Ovary (tissue), 9 donors: ENCODE measurements around the gene ANKMY1. TPM values are rescaled to one million over a fixed set of nuclear protein-coding genes. Genes with fewer than 3 reads are reported as not detected.

Experiments
- DNase-seq, 5 donors: peaks; one replicate each; pipeline ENCODE4 v3.0.0-alpha.2; 2019 to 2020
- H3K27ac ChIP-seq, 2 donors: fragments of 200-600 bp; one replicate each; pipeline versions ENCODE4 v1.5.1 to v1.8.0; 2019 to 2022
- H3K27me3 ChIP-seq: fragments of 200-600 bp; one replicate; pipeline ENCODE4 v1.8.0; 2022
- H3K36me3 ChIP-seq: fragments of 200-600 bp; sonication (generic); one replicate; pipeline ENCODE4 v1.5.1; 2019
- H3K4me1 ChIP-seq: one replicate; pipeline ENCODE4 v1.8.1; 2013; ENCODE audit warnings: mild to moderate bottlenecking, moderate library complexity; ENCODE audit not compliant: insufficient read depth
- H3K4me3 ChIP-seq: fragments of 200-600 bp; sonication (generic); one replicate; pipeline ENCODE4 v1.5.1; 2017
- H3K9me3 ChIP-seq, 2 donors: fragments of 200-600 bp in 1 of 2; sonication (generic) in 1 of 2; one replicate each; pipeline versions ENCODE4 v1.5.1 to v1.8.1; 2013 to 2019; ENCODE audit warnings: mild to moderate bottlenecking in 1 of 2, moderate library complexity in 1 of 2
- EP300 ChIP-seq: sonication (generic); formaldehyde crosslinking; IDR thresholded peaks from one replicate; pipeline ENCODE4 v1.6.1; 2017; ENCODE audit warnings: antibody characterized with exemption
- POLR2A ChIP-seq: fragments of 450-650 bp; IDR thresholded peaks from one replicate; pipeline ENCODE4 v1.6.1; 2017; ENCODE audit warnings: antibody characterized with exemption, mild to moderate bottlenecking, moderate library complexity
- WGBS, 3 donors: extraction: QIAGEN DNeasy Blood & Tissue Kit in 1 of 3; methylation state at CpG; one replicate each; pipeline versions ENCODE4 v1.1.5 to v1.1.7; 2013 to 2017; 5-methylcytosine and 5-hydroxymethylcytosine counted together
- intact Hi-C, 4 donors: fragments of 100-400 bp; cut with DNase I; formaldehyde crosslinking; loops; one replicate each; pipeline versions ENCODE4 v1.11.0 to v1.15.1; 2022 to 2023
- polyA plus RNA-seq, 2 donors: library from polyadenylated mRNA; stranded (reverse); fragments of 200-250 nt in 1 of 2; fragments of 350-450 nt in 1 of 2; fragmentation: Illumina TruSeq in 1 of 2; extraction: RNeasy Lipid Tissue Mini Kit (QIAGEN cat#74804) in 1 of 2; gene quantifications; one replicate each; pipeline ENCODE4 v1.2.3, GENCODE V29; 2013 to 2014
- total RNA-seq, 7 donors: library from RNA; depleted of rRNA in 2 of 7; stranded (reverse); fragments of >200 nt in 2 of 7; fragmentation: NEBNext Ultra II Directional in 3 of 7; extraction: Animal tissue kit (Norgen Biotek cat#: 25700) in 3 of 7; gene quantifications; one replicate each; pipeline versions ENCODE4 v1.1.0 to v1.2.4, GENCODE V29; 2016 to 2023
- TF ChIP-seq, protein P1 (sequence below), 3 donors: fragments of 450-650 bp in 2 of 3; fragments of 200-600 bp in 1 of 3; IDR thresholded peaks; one replicate each; pipeline versions ENCODE4 v1.5.1 to v1.8.0; 2016 to 2022; ENCODE audit warnings: antibody characterized with exemption in 3 of 3, mild to moderate bottlenecking in 1 of 3
- donor health status: DM: no; HTN: no; CAD: no; lungs with moderate emphysema.
- donor health status: DM: no; HTN: no; CAD: no.
- donor health status: Bipolar disorder and iron deficiency.
- donor health status: DM: yes; HTN: yes; CAD: no.
- donor health status: DM: no; HTN: no; CAD: no.
- donor health status: DM: yes; HTN: yes; CAD: no.

ANKMY1 gene
- total and polyA plus RNA-seq, 9 donors, result 11.5 to 24.2 (median 19.0) TPM

DNA sequence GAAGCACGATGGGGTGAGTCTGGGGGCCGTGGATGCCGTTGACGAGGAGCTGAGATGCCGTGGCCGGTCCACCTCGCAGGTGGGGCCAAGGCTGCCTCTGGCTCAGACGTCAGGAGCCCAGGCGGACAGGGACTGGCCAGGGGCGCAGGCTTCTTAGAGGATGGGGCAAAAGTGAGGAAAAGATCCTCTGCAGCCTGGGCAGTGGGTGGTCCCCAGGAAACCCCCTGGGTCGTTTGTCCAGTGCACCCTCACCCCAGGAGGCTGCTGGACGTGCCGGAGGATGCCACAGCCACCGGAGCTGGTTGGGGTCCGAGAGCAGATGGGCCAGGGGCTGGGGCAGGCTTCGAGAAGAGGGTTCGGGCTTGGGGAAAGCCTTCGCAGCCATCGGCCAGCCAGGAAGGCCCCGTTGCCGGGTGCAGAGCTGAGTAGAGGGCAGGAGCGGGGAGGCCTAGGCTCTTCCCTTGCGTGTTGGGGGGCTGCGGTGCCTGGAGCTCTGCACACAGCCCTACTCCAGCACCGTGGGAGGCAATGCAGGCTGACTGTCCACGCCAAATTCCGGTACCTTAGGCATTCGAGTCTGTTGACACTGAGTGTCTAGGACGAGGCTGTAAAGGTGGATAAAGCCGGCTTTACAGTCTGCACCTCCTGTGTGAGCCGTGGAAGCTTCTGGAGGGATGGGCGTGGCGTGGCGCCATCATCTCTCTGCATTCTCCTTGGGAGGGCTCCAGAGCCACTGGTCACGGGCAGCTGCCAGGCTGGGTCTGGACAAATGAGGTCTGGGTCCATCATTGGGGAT is 103.5 kb downstream of the ANKMY1 start:
- intact Hi-C loops, result loop anchor here in 1 of 4 donors (1.0 kb wide), 1 partner anchor 106 kb away; the partner anchor contains the start of gene DUSP28
- DNase-seq, result peak in 3 of 5 donors; percentile 20 to 52 (median 50)
- H3K4me1 ChIP-seq, result peaks cover 19% of the 10 kb centered on the region

DNA sequence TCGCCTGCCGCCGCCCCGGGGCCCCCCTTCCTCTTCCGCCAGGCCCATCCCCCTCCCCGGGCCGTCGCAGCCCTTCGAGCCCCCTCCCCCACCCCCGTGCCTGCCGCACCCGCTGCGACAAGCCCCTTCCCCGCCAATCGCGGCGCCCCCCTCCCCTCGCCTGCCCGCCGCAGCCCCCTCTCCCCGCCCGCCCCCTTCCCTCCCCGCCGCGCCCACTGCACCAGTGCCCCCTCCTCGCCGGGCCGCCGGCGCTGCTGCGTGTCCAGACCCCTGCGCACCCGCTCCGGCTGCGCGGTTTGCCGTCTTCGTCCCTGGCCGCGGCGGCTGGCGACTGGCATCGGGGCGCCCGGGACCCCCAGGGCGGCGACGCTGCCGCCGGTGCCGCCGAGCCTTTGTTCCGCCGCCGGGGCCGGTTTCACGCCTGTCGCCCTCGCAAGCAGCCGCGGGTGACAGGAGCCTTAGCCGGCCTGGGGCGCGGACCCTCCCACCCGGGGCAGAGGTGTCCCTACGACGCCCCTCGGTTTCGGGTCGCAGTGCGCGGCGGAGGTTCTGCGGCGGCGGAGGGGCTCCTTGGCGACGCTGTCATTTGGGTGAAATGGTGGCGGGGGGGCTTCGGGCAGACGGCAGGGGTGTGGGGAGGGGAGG is 104.2 kb downstream of the ANKMY1 start:
- intact Hi-C loops, result loop anchor here in 1 of 4 donors (1.0 kb wide), 1 partner anchor 107 kb away; the partner anchor contains the start of gene DUSP28

More for the DNA sequence above, 103.5 kb downstream of the ANKMY1 start:
- Histone ChIP-seq H3K4me3 (no peak overlapping the region), H3K36me3 (no peaks in the 10 kb centered on the region), H3K27me3 (no peaks in the 10 kb centered on the region), H3K27ac (peak overlapping the region in 1 of 2 donors; percentile 70), H3K9me3 (no peaks in the 10 kb centered on the region)
- TF ChIP-seq EP300, result no peak
- TF ChIP-seq, protein P1, sequence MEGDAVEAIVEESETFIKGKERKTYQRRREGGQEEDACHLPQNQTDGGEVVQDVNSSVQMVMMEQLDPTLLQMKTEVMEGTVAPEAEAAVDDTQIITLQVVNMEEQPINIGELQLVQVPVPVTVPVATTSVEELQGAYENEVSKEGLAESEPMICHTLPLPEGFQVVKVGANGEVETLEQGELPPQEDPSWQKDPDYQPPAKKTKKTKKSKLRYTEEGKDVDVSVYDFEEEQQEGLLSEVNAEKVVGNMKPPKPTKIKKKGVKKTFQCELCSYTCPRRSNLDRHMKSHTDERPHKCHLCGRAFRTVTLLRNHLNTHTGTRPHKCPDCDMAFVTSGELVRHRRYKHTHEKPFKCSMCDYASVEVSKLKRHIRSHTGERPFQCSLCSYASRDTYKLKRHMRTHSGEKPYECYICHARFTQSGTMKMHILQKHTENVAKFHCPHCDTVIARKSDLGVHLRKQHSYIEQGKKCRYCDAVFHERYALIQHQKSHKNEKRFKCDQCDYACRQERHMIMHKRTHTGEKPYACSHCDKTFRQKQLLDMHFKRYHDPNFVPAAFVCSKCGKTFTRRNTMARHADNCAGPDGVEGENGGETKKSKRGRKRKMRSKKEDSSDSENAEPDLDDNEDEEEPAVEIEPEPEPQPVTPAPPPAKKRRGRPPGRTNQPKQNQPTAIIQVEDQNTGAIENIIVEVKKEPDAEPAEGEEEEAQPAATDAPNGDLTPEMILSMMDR (IDR thresholded peaks at IDR 0.05), result no peak
- TF ChIP-seq POLR2A, result no peak
- 62 to 74% (median 66%) methylated on average over 35 of the region's 35 CpGs for WGBS, 3 donors

DNA sequence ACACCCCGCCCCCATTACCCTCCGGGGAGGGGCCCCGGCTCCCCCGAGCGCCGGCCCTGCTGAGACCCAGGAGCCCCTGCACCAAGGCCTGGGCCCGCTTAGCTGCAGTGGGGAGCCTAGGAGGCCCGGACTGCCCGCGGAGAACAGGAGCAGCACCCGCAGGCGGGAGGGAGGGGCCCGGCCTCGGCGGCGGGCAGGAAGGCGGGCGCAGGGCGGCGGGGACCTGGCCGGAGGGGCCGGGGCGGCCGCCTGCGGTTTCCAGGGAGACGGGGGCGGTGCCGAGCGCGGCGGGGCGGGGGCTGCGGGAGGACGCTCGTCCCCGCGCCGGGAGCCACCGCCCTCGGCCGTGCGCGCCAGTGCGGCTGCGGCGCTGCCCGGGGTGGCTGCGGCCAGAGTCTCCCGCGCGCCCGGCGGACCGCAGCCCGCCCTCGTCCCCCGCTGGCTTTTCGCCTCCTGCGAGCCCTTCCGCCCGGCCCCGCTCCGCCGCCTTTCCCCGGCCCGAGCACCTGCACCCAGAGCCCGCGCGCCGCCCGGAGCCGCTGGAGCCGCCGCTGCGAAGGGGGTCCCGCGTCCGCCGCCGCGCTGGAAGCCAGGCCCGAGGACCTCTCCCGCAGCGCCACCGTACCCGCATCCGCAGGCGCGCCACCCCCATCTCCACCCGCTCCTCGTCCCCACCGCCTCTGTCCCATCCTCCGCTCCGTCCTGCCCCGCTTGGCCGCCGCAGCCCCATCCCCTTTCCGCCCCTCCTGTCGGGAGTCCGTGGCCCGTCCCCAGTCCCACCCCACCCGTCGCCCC is 105.1 kb downstream of the ANKMY1 start:
- no peaks in the 10 kb centered on the region for H3K27me3 ChIP-seq
- H3K36me3 ChIP-seq, result no peaks in the 10 kb centered on the region
- WGBS, 3 donors, result 0 to 1% (median 0%) methylated on average over 27 to 103 of the region's 103 CpGs
- TF ChIP-seq, protein P1 (IDR thresholded peaks at IDR 0.05), result no peak
- TF ChIP-seq POLR2A, result peak; percentile 33
- peaks cover 19% of the 10 kb centered on the region for H3K4me1 ChIP-seq
- intact Hi-C loops, result no loop called here
- H3K27ac ChIP-seq, result peak overlapping the region in 1 of 2 donors; percentile 45
- no peaks in the 10 kb centered on the region for H3K9me3 ChIP-seq
- DNase-seq, result peak; percentile 76 to 86 (median 83)
- H3K4me3 ChIP-seq, result peak overlapping the region; percentile 57

More for the DNA sequence above, 104.2 kb downstream of the ANKMY1 start:
- H3K4me3 ChIP-seq, result peak overlapping the region; percentile 28
- no peaks in the 10 kb centered on the region for H3K9me3 ChIP-seq
- TF ChIP-seq POLR2A, result no peak
- TF ChIP-seq EP300, result no peak
- TF ChIP-seq, protein P1 (IDR thresholded peaks at IDR 0.05), result no peak
- H3K27me3 ChIP-seq, result no peaks in the 10 kb centered on the region
- 7 to 26% (median 8%) methylated on average over 21 to 77 of the region's 81 CpGs for WGBS, 3 donors
- H3K27ac ChIP-seq, result peak overlapping the region in 1 of 2 donors; percentile 42
- peaks cover 19% of the 10 kb centered on the region for H3K4me1 ChIP-seq
- peak; percentile 15 to 54 (median 42) for DNase-seq
- H3K36me3 ChIP-seq, result no peaks in the 10 kb centered on the region
